Large intestine (tissue), 3 donors: ENCODE results near the gene UBR4. TPM values are rescaled to one million over a fixed set of nuclear protein-coding genes. Genes with fewer than 3 reads are reported as not detected.

ENCODE experiments used
- DNase-seq, 2 donors: peaks; one replicate each; pipeline versions ENCODE4 v3.0.0 to v3.0.0-alpha.2; 2013
- H3K27ac ChIP-seq: one replicate; pipeline ENCODE4 v1.5.1; 2013; ENCODE audit warnings: low read length
- H3K27me3 ChIP-seq: 2 replicates; pipeline ENCODE4 v1.6.1; 2013; ENCODE audit warnings: low read length; ENCODE audit not compliant: control insufficient read depth, insufficient read depth
- H3K36me3 ChIP-seq: 2 replicates; pipeline ENCODE4 v1.6.1; 2013; ENCODE audit warnings: low read length; ENCODE audit not compliant: control insufficient read depth, insufficient read depth
- H3K4me1 ChIP-seq: one replicate; pipeline ENCODE4 v1.6.1; 2013; ENCODE audit warnings: low read length; ENCODE audit not compliant: control insufficient read depth, insufficient read depth
- H3K4me3 ChIP-seq: one replicate; pipeline ENCODE4 v1.5.1; 2013; ENCODE audit warnings: low read length
- H3K9me3 ChIP-seq: one replicate; pipeline ENCODE4 v1.6.1; 2013; ENCODE audit warnings: mild to moderate bottlenecking, low read depth, low read length, moderate library complexity; ENCODE audit not compliant: control insufficient read depth
- WGBS: methylation state at CpG from one replicate; pipeline ENCODE4 v1.1.5; 2013; ENCODE audit warnings: low lambda C conversion rate; ENCODE audit not compliant: insufficient coverage; 5-methylcytosine and 5-hydroxymethylcytosine counted together
- polyA plus RNA-seq: library from polyadenylated mRNA; unstranded; fragments of 120-200 nt; gene quantifications from one replicate; pipeline ENCODE4 v1.2.1, GENCODE V29; 2013

UBR4 gene
- polyA plus RNA-seq, 1 donor = 98.1 TPM

DNA sequence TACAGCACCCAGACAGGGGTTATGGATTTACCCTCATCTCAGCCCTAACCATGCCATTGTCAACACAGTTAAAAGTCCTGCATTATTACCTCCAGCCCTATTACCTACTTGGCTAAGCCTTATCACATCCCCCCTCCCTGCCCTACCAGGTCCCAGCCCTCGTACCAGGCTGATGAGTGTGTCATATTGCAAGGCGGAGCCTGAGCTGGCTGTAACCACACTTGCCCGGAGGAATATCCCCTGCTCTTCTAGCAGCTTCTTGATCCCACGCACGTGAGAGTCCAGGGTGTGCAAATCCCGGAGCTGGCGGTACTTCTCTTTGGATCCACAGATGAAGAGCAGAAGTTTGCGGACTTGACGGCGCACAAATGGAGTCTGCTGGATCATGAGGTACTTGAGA, 87.4 kb downstream of the UBR4 start:
- no CpG with 5 or more reads among the region's 10 CpGs for WGBS
- no peak overlapping the region for H3K27ac ChIP-seq
- H3K9me3 ChIP-seq = no peaks in the 10 kb centered on the region
- no peak for DNase-seq
- peaks cover 98% of the 10 kb centered on the region for H3K36me3 ChIP-seq
- H3K4me3 ChIP-seq = no peak overlapping the region
- H3K27me3 ChIP-seq = no peaks in the 10 kb centered on the region
- no peaks in the 10 kb centered on the region for H3K4me1 ChIP-seq

DNA sequence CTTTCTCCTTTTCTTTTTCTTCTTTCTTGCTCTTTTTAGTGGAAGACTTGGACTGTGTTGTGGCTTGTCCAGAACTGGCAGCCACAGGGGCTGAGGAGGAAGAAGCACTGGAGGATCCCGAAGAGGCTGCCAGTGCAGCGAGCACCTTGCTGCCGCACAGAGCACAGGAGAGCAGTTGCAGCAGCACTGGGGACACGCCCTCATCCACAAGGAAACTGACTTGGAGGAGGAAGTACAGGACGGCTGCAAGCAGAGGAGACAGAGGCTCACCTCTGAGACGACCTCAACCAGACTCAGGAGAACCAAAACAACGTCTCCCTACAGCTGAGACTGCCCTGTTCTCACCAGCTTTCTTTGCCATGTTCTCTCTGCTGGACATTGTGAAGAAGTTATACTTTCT, 88.9 kb downstream of the UBR4 start:
- no peak overlapping the region for H3K27ac ChIP-seq
- H3K27me3 ChIP-seq = no peaks in the 10 kb centered on the region
- H3K36me3 ChIP-seq = peaks cover 98% of the 10 kb centered on the region
- DNase-seq = peak in 1 of 2 donors; percentile 10
- WGBS = no CpG with 5 or more reads among the region's 7 CpGs
- H3K4me3 ChIP-seq = no peak overlapping the region
- H3K4me1 ChIP-seq = no peaks in the 10 kb centered on the region
- no peaks in the 10 kb centered on the region for H3K9me3 ChIP-seq

DNA sequence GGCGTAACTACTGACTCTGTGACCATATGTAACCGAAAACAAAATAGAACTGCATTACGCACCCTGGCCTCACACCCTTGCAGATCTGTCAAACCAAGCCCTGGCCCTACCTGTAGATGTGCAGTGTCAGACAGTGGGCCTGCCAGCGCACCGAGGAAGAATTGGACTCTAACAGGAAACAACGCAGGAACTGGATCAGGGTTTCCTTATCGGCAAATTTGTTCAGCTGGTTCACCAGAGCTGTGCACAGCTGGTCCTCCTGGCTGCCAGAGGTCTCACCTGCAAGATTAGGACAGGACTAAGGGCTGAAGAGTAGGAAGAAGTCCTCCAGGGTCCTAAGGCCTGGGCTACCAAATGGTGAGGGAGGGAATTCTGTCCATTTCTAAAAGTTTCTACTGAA, 90.0 kb downstream of the UBR4 start:
- no CpG with 5 or more reads among the region's 7 CpGs for WGBS
- H3K27me3 ChIP-seq = no peaks in the 10 kb centered on the region
- DNase-seq = no peak
- H3K4me3 ChIP-seq = no peak overlapping the region
- peaks cover 98% of the 10 kb centered on the region for H3K36me3 ChIP-seq
- no peaks in the 10 kb centered on the region for H3K9me3 ChIP-seq
- H3K27ac ChIP-seq = no peak overlapping the region
- H3K4me1 ChIP-seq = no peaks in the 10 kb centered on the region

DNA sequence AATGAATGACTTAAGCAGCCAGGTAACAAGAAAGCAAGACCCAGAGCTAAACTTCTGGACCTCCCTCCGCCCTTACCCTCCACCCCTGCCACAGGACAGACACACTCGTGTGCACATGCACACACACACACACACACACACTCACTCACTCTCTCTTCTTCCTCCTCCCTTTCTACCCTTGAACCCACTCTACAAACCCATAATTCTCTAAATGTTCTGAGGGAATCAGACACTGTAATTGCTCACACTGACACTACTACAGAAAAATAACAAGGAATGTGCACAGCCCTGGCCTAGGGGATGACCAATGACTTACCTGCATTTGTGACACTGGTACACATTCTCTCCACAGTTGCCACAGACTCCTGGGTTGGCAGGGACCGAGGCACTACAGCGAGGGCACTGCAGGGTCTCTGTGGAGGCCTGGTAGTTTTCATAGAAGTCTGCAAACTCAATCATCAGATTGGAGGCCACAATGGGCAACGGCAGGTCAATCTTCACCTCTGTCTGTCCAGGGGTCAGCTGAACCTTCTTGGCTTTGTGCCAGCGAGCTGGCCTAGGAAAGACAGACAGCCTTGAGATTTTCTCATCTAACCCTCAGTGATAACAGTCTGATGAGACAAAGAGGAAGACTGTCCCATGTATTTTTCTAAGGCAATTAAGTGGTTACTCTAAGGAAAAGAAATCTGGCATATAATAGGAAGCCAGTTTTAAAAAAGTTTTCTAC, 94.8 kb downstream of the UBR4 start:
- Histone ChIP-seq H3K27me3 (no peaks in the 10 kb centered on the region), H3K27ac (no peak overlapping the region), H3K9me3 (no peaks in the 10 kb centered on the region), H3K4me1 (no peaks in the 10 kb centered on the region), H3K4me3 (no peak overlapping the region), H3K36me3 (peaks cover 95% of the 10 kb centered on the region)
- no CpG with 5 or more reads among the region's 6 CpGs for WGBS
- no peak for DNase-seq

DNA sequence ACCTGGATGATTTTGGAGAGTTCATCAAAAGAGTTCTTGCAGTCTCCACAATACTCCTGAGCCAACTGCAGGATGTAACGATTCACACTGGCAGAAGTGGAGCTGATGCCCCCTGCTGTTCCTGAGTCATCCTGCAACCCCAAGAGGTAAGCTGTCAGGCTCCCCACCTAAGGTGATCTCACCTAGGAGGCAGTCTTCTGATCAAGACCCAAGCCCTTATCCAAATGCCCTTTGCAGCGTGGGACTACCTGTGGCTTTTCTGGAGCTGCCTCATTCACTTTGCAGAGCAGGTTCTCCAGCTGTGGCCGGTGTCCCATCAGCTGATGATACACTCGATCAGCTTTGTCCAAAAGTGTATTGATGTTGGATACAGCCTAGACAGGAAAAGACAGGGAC, 96.4 kb downstream of the UBR4 start:
- H3K9me3 ChIP-seq = no peaks in the 10 kb centered on the region

DNA sequence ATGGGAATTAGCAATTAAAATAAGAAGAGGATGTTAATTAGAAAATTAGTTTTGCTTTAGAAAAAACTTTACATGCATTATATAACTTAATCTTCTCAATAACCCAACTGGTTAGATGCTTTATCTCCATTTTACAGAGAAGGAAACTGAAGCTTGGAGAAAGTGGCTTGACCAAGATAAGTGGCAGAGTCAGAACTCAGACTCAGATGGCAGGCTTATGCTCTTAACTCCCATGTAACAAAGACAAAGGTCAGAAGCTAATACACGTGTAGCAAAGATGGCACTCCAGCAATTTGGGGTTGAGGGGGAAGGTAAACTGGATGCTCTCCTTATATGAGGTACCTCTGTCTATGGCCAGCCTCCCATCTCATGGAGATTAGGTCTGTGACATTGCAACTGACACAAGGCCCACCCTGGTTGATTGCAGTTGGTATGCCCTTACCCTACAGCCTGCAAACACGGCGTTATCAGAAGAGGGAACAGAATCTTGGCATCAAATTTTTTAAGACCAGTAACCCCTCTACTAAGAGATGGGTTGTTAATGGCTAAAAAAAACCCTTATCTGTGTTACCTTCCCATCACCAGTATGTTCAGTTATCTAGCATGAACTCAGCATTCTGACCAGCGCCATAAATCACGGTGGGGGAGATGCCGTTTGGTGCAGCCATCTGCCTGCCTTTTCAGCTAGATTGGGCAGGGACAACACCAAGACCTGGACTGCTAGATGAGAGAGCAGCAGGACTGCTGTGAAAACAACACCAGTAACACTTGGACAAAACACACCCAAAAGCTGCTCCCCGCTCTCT, 97.0 kb downstream of the UBR4 start:
- Histone ChIP-seq H3K4me3 (no peak overlapping the region), H3K27me3 (no peaks in the 10 kb centered on the region), H3K36me3 (peaks cover 96% of the 10 kb centered on the region), H3K4me1 (no peaks in the 10 kb centered on the region), H3K9me3 (no peaks in the 10 kb centered on the region), H3K27ac (no peak overlapping the region)
- DNase-seq = no peak
- WGBS = no CpG with 5 or more reads among the region's 7 CpGs

More for the DNA sequence above, 96.4 kb downstream of the UBR4 start:
- H3K27ac ChIP-seq = no peak overlapping the region
- peak in 1 of 2 donors; percentile 38 for DNase-seq
- no CpG with 5 or more reads among the region's 4 CpGs for WGBS
- H3K36me3 ChIP-seq = peaks cover 95% of the 10 kb centered on the region
- H3K27me3 ChIP-seq = no peaks in the 10 kb centered on the region
- H3K4me1 ChIP-seq = no peaks in the 10 kb centered on the region
- H3K4me3 ChIP-seq = no peak overlapping the region

DNA sequence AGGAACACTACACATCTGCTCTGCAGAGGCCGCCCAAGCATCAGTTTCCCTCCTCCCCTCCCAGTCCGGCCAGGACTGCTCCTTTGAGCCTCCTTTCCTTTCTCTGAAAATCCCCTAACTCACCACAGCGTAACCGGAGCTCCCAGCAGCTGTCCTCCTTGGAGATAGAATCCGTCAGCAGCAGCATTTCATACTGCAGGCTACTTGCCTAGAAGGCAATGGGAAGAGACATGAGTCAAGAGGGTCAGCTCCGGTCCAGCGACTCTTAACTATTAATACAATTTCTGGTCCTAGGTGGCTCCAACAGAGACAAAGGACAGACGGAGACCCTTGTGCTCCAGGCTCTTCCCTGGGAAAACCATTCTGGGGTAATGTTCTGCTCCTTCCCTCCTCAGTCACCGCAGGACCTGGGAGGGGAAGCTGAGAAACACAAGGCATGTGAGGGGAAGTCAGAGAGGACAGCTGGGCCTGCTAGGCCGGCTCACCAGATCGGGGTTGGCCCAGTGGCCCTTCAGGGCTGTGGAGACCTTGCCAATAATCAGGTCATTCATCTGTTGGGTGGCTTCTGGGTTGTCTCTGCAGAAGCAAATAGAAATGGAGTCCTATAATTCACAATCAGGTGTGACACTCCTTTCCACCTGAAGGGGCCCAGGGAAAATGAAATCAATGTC, 99.7 kb downstream of the UBR4 start:
- no peaks in the 10 kb centered on the region for H3K4me1 ChIP-seq
- H3K27ac ChIP-seq = no peak overlapping the region
- peaks cover 93% of the 10 kb centered on the region for H3K36me3 ChIP-seq
- H3K4me3 ChIP-seq = no peak overlapping the region
- no peaks in the 10 kb centered on the region for H3K9me3 ChIP-seq
- no CpG with 5 or more reads among the region's 11 CpGs for WGBS
- DNase-seq = no peak
- no peaks in the 10 kb centered on the region for H3K27me3 ChIP-seq

DNA sequence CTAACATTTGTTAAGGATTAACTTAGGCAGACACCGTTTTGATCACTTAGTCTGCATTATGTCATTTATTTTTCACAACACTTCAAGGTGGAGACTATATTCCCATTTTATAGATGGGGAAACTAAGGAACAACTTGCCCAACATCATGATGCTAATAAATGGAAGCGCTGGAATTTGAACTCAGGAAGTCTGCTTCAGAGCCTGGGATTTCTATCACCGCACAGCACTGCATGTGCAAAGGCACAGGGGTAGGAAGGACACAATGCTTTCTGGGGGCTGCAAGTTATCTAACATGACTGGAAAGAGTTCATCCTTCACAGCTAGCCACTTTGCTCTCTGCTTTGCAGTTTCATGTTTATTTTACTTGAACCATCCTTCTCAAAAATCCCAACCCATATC, 100.5 kb downstream of the UBR4 start:
- DNase-seq = no peak
- H3K9me3 ChIP-seq = no peaks in the 10 kb centered on the region
- H3K36me3 ChIP-seq = peaks cover 93% of the 10 kb centered on the region

DNA sequence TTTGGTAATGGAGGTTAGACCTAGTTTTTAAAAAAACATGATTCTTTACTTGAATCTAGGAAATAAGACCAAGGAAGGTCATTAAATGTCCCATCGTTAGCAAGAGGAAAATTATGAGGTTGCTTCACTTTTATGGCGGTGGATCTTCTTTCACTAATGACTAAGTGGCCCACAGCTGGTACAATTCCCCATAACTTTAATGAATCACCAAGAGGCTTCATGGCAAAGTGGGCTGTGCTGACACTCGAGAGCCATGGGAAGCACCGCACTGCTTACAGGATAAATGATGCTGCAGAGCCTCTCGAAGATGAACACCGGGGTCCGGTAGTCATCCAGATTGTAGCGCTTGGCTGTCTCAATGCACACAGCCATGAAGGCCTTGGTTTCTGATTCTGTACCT, 108.8 kb downstream of the UBR4 start:
- peaks cover 91% of the 10 kb centered on the region for H3K36me3 ChIP-seq
- H3K27ac ChIP-seq = no peak overlapping the region
- peaks cover 20% of the 10 kb centered on the region for H3K4me1 ChIP-seq
- DNase-seq = no peak
- no peak overlapping the region for H3K4me3 ChIP-seq
- WGBS = no CpG with 5 or more reads among the region's 8 CpGs
- H3K9me3 ChIP-seq = no peaks in the 10 kb centered on the region
- H3K27me3 ChIP-seq = no peaks in the 10 kb centered on the region

More for the DNA sequence above, 100.5 kb downstream of the UBR4 start:
- no CpG with 5 or more reads among the region's 3 CpGs for WGBS
- H3K27me3 ChIP-seq = no peaks in the 10 kb centered on the region
- no peaks in the 10 kb centered on the region for H3K4me1 ChIP-seq
- H3K4me3 ChIP-seq = no peak overlapping the region
- H3K27ac ChIP-seq = no peak overlapping the region

DNA sequence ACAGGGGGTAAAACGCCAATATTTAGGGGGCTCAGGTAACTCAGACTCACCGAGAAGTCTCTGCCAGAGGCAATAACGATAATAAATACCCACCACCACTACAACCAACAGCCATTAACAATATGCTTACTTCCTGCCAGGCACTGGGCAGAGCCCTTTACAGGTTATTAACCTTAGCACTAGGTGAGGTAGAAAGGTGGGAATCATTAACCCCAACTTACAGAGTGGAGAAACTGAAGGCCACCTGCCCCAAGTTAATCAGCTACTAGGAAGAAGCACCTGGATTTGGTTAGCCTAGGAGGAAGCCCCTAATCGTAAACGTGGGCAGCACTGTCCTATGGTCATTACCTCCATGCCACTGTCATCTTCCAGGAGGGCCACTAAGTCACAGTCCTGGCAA, 110.0 kb downstream of the UBR4 start:
- H3K4me3 ChIP-seq = no peak overlapping the region
- peak in 1 of 2 donors; percentile 55 for DNase-seq
- H3K27ac ChIP-seq = peak overlapping the region; percentile 57
- H3K9me3 ChIP-seq = no peaks in the 10 kb centered on the region
- peaks cover 91% of the 10 kb centered on the region for H3K36me3 ChIP-seq
- H3K4me1 ChIP-seq = peaks cover 20% of the 10 kb centered on the region
- H3K27me3 ChIP-seq = no peaks in the 10 kb centered on the region
- no CpG with 5 or more reads among the region's 5 CpGs for WGBS
